Testis (tissue), 3 donors: ENCODE data around the gene BPIFB2. TPM values are rescaled to one million over a fixed set of nuclear protein-coding genes. Genes with fewer than 3 reads are reported as not detected.
"Not testable (repeated sequence)": the region's sequence is repeated elsewhere in the genome, so short reads cannot be mapped to it uniquely, and the experiment has no call there.

Source experiments
- DNase-seq: peaks from one replicate; pipeline ENCODE4 v3.0.0-alpha.2; 2019
- H3K27ac ChIP-seq, 2 donors: fragments of 200-600 bp; sonication (generic); one replicate each; pipeline ENCODE4 v1.5.1; 2019
- H3K27me3 ChIP-seq: fragments of 200-600 bp; sonication (generic); one replicate; pipeline ENCODE4 v1.5.1; 2019
- H3K36me3 ChIP-seq: fragments of 200-600 bp; sonication (generic); one replicate; pipeline ENCODE4 v1.5.1; 2017; ENCODE audit warnings: low read depth; ENCODE audit errors: missing control alignments
- H3K4me1 ChIP-seq: fragments of 200-600 bp; sonication (generic); one replicate; pipeline ENCODE4 v1.5.1; 2019
- H3K4me3 ChIP-seq, 2 donors: fragments of 200-600 bp; sonication (generic); one replicate each; pipeline ENCODE4 v1.5.1; 2017 to 2019
- H3K9me3 ChIP-seq: fragments of 200-600 bp; sonication (generic); one replicate; pipeline ENCODE4 v1.5.1; 2017
- POLR2A ChIP-seq: fragments of 450-650 bp; IDR thresholded peaks from one replicate; pipeline ENCODE4 v1.6.1; 2017; ENCODE audit warnings: antibody characterized with exemption, mild to moderate bottlenecking, moderate library complexity
- WGBS, 2 donors: methylation state at CpG; one replicate each; pipeline ENCODE4 v1.1.5; 2018; 5-methylcytosine and 5-hydroxymethylcytosine counted together
- intact Hi-C: fragments of 100-400 bp; cut with DNase I; formaldehyde crosslinking; loops from one replicate; pipeline ENCODE4 v1.15.1; 2023; ENCODE audit warnings: low total_unique reads
- polyA plus RNA-seq: library from polyadenylated mRNA; stranded (reverse); fragments of 350-450 nt; fragmentation: Illumina TruSeq; extraction: RNeasy Lipid Tissue Mini Kit (QIAGEN cat#74804); gene quantifications from one replicate; pipeline ENCODE4 v1.2.3, GENCODE V29; 2014; ENCODE audit warnings: low read depth, low replicate concordance; ENCODE audit not compliant: insufficient read depth
- total RNA-seq, 2 donors: library from RNA; depleted of rRNA; stranded (reverse); fragments of >200 nt; gene quantifications; one replicate each; pipeline ENCODE4 v1.2.3, GENCODE V29; 2016
- TF ChIP-seq, protein P1 (sequence below), 3 experiments: fragments of 450-650 bp in 2 of 3; fragments of 200-600 bp in 1 of 3; sonication (generic) in 1 of 3; IDR thresholded peaks; one replicate each; pipeline ENCODE4 v1.5.1; 2016 to 2019; ENCODE audit warnings: antibody characterized with exemption in 3 of 3, mild to moderate bottlenecking in 2 of 3, moderate library complexity in 1 of 3

Gene BPIFB2
- total and polyA plus RNA-seq, 3 donors from 2014 or later = 0.56 to 1.6 (median 1.4) TPM

DNA sequence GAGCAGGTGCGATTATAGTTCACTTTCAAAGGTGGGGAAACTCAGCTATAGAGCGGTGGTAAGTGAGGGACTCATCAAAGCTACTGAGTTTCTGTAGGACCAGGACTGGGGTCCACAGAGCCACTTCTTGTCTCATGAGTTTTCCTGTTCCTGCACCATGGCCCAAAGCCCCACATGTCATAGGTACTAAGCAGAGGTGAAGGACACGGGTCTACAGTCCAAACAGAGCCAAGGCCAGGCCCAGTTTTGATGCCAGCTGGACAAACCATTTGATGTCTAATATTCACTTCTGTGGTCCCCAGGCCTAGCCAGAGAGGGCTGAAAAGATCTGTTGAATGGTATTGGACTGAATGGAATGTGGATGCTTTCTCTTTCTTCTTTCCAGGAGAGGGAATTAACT, 34.9 kb downstream of the BPIFB2 start:
- H3K27ac ChIP-seq = no peak overlapping the region
- H3K36me3 ChIP-seq = no peaks in the 10 kb centered on the region
- no peak overlapping the region for H3K4me3 ChIP-seq
- peaks cover 6% of the 10 kb centered on the region for H3K4me1 ChIP-seq
- DNase-seq = no peak
- TF ChIP-seq, protein P1, sequence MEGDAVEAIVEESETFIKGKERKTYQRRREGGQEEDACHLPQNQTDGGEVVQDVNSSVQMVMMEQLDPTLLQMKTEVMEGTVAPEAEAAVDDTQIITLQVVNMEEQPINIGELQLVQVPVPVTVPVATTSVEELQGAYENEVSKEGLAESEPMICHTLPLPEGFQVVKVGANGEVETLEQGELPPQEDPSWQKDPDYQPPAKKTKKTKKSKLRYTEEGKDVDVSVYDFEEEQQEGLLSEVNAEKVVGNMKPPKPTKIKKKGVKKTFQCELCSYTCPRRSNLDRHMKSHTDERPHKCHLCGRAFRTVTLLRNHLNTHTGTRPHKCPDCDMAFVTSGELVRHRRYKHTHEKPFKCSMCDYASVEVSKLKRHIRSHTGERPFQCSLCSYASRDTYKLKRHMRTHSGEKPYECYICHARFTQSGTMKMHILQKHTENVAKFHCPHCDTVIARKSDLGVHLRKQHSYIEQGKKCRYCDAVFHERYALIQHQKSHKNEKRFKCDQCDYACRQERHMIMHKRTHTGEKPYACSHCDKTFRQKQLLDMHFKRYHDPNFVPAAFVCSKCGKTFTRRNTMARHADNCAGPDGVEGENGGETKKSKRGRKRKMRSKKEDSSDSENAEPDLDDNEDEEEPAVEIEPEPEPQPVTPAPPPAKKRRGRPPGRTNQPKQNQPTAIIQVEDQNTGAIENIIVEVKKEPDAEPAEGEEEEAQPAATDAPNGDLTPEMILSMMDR (IDR thresholded peaks at IDR 0.05) = no peak
- TF ChIP-seq POLR2A = no peak
- intact Hi-C loops = no loop called here
- H3K9me3 ChIP-seq = no peaks in the 10 kb centered on the region
- no peaks in the 10 kb centered on the region for H3K27me3 ChIP-seq
- WGBS, 2 donors = 83 to 95% methylated on average over 3 of the region's 3 CpGs

DNA sequence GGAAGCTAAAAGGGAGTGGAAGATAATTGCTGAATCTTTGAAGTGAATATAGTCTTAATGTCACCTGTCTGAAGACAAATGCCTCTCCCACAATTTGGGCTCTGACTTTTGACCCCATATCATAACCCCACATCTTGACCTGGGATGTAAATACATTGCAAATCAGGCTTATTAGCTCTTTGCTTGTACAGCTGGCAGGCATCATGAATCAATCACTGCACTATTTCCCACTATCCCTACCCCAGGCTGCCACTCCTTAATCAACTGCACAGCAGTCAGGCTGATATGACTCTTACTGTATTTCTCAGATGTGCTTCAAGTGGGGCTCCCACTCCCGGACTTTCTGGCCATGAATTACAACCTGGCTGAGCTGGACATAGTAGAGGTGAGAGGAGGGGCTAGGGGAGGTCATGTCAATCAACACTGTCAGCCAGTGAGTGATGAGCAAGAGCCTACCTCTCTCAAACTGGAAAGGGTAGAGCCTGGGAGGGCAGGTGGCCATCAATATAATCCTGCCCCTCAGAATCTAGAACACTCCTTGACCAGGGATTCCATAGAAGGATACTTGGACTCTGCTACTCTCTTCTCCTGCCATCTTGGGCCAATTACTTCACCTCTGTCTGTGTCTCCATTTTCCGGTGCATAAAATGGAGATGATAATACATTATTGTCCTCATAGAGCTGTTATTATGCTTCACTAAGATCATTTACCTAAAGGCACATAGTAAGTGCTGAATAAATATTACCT, 35.7 kb downstream of the BPIFB2 start:
- Histone ChIP-seq H3K4me3 (no peak overlapping the region), H3K4me1 (peaks cover 6% of the 10 kb centered on the region), H3K36me3 (no peaks in the 10 kb centered on the region), H3K27ac (no peak overlapping the region), H3K27me3 (no peaks in the 10 kb centered on the region), H3K9me3 (no peaks in the 10 kb centered on the region)
- intact Hi-C loops = no loop called here
- WGBS, 2 donors = 68% methylated on average over 2 of the region's 2 CpGs
- no peak for DNase-seq
- TF ChIP-seq, protein P1 (IDR thresholded peaks at IDR 0.05) = no peak
- no peak for TF ChIP-seq POLR2A

DNA sequence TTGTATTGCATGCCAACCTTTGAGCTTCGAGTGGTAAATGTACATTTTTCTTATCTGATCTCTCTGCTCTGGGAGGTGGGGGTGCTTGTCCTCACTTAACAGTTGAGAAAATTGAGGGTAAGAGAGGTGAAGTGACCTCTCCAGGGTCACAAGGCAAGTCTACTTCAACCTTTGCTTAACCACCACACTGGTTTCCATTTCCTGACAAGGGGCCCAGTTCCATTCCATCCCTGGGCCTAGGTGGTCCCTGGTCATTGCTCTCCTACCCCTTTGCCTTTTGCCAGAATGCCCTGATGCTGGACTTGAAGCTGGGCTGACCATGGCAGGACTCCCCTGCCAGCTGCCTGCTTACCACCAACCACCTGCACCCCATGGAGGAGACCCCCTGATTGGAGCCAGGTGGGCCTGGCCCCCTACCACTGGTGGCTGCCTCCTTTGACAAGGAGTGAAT, 36.3 kb downstream of the BPIFB2 start:
- WGBS, 2 donors = 63 to 73% methylated on average over 1 of the region's 1 CpG
- Histone ChIP-seq H3K36me3 (no peaks in the 10 kb centered on the region), H3K4me3 (no peak overlapping the region), H3K4me1 (peaks cover 4% of the 10 kb centered on the region), H3K27me3 (no peaks in the 10 kb centered on the region), H3K27ac (no peak overlapping the region), H3K9me3 (no peaks in the 10 kb centered on the region)
- intact Hi-C loops = no loop called here
- DNase-seq = no peak
- TF ChIP-seq, protein P1 (IDR thresholded peaks at IDR 0.05) = no peak
- TF ChIP-seq POLR2A = no peak

DNA sequence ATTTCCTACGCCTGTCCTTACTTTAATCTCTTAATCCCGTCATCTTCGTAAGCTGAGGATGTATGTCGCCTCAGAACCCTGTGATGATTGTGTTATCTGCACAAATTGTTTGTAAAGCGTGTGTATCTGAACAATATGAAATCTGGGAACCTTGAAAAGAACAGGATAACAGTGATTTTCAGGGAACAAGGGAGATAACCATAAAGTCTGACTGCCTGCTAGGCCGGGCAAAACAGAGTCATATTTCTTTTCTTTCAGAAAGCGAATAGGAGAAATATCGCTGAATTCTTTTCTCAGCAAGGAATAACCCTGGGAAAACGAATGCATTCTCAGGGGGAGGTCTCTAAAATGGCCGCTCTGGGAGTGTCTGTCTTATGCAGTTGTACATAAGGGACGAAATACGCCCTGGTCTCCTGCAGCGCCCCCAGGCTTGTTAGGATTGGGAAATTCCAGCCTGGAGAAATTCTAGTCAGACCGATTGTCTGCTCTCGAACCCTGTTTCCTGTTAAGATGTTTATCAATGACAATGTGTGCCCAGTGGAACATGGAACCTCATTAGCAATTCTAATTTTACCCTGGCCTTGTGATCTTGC, 37.7 kb downstream of the BPIFB2 start:
- H3K4me3 ChIP-seq, DNase-seq, H3K27me3 ChIP-seq, H3K27ac ChIP-seq, H3K9me3 ChIP-seq, intact Hi-C loops, H3K4me1 ChIP-seq, H3K36me3 ChIP-seq: not testable (repeated sequence)
- 75 to 83% methylated on average over 15 of the region's 15 CpGs for WGBS, 2 donors

GRCh38 chr20:33046412-33046811, 38.9 kb downstream of the BPIFB2 start:
- Histone ChIP-seq H3K4me1 (no peaks in the 10 kb centered on the region), H3K36me3 (no peaks in the 10 kb centered on the region), H3K9me3 (no peaks in the 10 kb centered on the region), H3K27ac (no peak overlapping the region), H3K27me3 (no peaks in the 10 kb centered on the region), H3K4me3 (no peak overlapping the region)
- 82 to 85% methylated on average over 3 of the region's 3 CpGs for WGBS, 2 donors
- no peak for DNase-seq
- TF ChIP-seq, protein P1 (IDR thresholded peaks at IDR 0.05) = no peak
- TF ChIP-seq POLR2A = no peak
- intact Hi-C loops = no loop called here
